ENCODE results near the gene FMNL1.

Gene FMNL1

DNA sequence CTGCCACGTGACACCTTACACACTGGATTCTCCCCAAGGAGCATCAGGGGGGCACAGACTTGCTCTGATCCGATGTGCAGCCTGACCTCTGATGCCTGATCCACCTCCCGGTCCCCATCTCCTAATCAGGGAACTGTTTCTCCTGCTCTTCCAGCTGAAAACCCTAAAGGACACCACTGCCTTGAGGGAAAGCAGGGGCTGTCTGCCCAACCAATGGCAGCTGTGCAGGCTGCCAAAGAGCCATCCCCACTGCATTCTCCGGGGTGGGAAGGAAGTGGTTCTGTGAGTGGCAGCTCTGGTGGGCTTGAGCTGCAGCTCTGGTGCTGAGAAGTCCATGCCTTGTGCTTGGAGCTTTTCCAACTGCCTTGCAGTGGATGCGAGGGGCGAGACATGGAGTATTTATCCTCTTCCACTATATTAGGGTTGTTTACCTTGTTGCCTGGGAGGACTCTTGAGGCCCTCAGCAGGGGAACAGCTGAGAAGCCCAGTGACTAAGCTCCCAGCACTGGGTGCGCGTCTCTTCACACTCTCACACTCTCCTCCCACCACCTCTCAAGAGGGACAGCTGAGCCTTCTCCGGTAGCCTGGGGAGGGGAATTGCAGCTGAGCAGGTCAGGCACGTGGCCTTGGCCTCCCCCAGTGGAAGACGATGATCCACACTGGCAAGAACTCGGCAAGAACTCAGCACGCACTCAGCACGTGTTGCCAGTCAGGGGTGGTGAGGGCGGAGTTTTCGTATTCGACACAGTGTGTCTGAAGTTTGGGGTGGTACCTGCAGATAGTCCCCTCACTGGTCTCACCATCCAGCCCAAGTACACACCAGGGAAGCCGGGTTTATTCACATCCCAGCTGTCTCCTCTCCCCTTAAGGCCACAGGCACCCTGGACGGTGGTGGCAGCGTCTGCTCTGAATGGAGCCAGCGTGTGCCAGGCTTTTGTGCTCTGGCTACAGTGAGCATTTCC lies 61.3 kb downstream of the FMNL1 start:
- no peak for DNase-seq (ENCODE audit: low read depth)

DNA sequence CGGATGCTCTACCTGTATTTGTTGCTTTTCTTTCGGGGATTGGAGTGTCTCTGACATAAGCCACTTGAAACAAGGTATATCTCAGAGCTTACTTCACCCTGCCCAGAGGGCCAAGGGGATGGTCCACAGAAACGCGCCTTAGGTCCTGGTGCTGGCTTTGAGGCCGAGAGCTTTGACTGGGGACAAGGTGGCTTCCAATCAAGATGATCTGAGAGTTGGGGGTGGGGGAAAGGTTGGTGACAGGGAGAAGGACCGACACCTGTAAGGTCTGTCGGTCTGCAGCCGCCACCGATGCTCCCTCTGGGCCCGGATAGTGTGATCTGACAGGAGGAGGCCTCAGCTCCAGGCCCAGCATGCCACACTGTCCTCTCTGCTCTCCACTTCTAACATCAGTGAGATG lies 62.0 kb downstream of the FMNL1 start:
- DNase-seq (ENCODE audit: low read depth), result no peak

DNA sequence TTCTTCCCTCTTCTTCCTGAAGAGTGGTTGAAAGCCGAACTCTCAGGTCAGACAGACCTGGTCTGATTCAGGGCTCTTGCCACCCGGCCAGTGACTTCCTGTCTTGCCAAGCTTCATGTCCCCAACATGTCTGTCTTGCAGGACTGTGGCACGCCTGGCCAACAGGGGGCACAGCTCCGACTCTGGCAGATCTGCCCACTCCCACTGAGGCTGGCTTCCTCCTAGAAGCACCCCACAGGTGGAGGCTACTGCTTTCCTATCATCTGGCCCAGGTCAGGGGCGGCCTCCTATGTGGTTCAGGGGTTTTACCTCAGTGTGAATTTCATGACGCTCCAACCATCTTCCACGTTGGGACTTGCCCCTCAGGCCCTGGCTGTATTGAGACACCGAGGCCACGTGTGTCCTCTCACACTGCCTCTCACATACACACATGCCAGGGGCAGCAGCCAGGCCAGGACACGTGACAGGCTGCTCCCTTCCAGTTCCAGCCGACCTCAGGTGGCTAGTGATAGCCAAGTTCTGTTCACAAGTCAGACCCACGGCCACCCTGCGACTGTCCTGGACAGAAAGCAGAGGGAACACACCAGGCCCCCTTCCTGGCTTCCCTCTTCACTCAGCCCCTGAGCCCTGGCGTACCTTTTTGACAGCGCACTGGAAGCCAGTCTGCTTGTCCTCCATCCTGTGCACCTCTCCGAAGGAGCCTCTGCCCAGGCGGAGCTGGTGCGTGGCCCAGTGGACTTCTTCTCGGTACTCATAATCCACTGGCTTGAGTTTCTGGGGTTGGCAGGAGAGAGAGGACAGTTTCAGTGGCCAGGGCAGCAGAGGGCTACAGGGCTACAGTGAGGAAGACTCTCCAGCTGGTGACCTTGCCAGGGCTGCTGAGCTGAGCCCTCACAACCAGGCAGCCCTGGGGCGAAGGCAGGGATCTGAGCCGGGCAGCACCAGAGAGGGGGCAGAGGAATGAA lies 62.8 kb downstream of the FMNL1 start:
- no peak for DNase-seq (ENCODE audit: low read depth)

DNA sequence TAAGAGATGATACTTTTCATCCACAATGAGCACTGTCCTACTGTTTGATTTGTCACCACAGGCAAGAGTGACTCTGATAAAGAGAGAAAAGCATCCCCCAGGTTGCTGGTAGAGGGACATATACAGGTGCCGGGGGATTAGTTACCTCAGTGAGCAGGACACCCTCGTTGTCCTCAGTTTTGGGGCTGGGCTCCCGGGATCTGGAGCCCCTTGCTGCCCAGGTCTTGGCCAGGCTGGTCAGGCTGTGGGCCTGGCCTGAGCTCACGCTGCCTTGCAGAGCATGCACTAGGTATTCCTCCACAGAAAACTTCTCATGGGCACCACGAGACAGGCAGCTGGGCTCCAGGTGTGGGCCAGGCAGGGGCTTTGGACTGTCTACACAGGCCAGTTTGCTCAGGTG lies 64.6 kb downstream of the FMNL1 start:
- no peak for DNase-seq (ENCODE audit: low read depth)

DNA sequence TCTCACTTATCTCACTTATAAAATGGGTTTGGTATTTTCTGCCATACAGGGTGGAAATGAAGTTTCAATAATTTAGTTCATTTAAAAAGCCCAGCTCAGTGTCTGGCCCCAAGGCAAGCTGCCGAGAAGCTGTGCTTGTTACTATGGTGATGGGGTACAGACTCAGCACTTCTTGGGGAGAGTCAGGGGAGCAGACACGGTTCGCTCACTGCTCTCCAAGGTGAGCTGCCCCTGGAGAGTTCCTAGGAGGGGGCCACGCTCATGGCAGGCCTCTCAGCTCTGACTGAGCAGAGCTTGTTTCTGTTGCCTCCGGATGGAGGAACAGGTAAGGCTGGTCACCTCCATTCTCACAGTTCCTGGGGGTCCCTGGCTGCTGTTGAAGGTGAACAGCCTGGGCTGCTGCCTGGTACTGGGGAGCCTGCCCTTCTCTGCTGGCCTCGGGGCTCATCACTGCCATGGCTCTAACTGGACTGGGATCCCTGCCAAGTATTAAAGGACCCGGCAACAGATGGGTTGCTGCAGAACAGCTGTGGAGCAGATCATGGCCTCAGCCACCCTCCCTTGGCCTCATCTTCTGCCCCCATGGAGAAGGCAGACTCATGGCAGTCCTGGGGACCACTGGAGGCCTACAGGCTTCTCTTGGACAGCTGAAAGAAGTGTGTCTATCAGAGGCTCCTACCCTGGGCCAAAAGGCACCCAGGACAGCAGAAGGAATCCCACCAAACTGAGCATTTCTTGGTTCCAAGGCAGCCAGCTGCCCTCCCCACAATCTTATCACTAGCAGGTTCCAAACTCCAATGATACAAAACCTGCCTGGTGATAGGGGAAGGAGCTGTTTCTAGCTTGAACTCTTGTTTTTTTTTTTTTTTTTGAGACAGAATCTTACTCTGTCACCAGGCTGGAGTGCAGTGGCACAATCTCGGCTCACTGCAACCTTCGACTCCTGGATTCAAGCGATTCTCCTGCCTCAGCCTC lies 66.1 kb downstream of the FMNL1 start:
- no peak for DNase-seq (ENCODE audit: low read depth)

DNA sequence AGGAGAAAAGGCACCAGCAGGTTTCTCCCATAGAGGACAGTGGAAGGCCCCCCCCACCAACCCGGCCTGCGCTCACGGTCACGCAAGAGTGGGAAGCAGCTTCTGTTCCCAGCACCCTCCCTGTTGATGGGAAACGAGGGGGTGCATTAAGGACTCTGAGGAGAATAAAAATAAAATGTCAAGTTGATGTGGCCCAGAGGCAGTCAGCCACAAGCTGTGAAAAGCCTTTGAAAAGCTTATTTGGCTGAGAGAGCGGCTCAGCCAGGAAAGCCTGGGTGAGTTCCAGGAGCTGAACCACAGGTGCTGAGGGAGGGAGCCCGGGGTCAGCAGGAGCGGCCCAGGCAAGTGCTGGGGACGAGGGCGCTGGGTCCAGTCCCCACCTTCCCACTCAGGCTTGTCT lies 67.1 kb downstream of the FMNL1 start:
- no peak for DNase-seq (ENCODE audit: low read depth)

DNA sequence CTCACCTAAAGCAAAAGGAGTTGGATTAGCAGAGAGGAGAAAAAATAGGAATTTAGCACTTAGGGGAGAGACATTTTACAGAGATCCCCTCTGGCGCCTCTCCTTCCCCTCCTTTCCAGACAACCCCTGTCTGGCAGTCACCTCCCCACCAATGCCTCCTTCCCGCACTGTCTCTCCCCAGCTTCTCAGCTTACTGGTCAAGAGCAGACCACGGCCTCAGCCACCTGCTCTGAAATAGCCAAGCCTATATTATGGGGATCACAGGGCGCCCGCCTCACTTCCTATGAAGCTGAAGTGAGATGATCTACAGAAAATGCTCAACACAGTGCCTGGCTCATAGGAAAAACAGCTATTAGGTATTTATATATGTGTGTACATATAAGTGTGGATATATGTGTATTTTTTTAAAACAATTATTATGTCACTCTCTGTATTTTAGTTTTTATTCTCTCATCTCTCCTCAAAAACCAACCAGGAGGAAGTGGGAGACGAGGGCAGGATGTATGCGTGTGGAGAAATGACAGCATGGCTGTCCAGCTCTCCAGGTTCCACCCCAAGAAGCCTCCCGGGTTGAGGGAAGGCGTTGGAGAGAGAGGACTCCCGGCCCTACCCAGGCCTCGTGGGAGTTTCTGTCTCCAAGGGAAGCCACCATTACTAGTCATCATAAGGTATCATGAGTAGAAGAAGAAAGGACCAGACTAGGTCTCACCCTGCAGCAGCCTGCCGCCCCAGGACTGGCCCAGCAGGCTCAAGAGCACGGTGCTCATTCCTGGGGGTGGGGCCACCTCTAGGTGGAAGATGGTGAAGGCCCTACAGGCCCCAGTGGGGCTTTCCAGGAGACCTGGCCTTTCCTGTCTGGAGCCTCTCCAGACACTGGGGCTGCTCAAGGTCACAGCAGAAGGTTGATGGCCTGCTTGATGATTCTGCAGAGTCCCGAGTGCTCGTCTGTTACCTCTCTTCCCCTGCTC lies 67.9 kb downstream of the FMNL1 start:
- DNase-seq (ENCODE audit: low read depth), result no peak

DNA sequence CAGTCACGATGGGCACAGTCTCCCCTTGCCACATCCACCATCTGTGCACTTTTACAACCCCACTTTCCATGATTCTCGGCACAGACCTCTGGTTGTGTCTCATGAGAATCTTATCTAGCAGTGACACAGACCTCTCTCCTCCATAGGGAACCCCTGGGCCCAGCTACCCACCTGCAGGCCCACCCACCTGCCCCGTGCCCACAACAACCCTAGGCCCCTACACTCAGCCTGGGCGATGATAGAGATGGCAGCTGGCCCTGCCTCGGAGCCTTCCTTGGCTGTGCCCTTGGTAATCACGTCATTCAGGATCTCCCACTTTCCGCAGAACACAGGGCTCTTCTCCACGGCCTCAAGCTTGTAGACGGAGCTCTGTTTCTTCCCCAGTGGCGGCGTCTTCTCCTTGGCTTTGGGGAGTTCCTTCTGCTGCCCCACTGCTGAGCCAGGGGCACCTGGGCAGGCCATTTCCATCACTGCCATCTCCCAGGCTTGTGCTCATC lies 68.6 kb downstream of the FMNL1 start:
- no peak for DNase-seq (ENCODE audit: low read depth)

DNA sequence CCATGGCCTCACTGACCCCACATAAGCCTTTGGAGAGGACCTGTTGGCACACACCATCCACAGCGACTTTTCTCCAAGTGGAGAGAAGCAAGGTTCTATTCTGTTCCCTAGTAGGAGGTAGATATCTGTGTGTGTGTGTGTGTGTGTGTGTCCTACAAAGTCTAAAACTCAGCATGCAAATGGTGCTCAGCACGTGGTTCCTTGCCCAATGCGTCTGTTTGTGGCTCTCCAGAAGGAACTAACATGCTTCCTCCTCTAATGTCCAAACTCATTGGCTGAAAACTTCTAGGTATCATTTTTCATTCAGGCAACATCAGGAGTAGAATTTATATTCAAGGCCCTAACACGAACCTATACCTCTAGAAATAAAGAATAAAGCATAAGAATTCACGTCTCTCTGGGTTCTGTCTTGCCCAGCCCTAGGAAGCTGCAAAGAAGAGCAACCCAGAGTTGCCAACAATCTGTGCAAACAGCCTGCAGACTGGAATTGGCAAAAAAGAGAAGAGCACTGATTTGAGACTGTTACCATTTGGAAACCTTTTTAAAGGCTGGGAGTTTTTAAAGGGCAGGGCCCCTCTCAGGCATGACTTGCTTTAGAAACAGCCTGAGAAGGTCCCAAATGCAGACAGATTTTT lies 69.6 kb downstream of the FMNL1 start:
- DNase-seq (ENCODE audit: low read depth), result no peak

DNA sequence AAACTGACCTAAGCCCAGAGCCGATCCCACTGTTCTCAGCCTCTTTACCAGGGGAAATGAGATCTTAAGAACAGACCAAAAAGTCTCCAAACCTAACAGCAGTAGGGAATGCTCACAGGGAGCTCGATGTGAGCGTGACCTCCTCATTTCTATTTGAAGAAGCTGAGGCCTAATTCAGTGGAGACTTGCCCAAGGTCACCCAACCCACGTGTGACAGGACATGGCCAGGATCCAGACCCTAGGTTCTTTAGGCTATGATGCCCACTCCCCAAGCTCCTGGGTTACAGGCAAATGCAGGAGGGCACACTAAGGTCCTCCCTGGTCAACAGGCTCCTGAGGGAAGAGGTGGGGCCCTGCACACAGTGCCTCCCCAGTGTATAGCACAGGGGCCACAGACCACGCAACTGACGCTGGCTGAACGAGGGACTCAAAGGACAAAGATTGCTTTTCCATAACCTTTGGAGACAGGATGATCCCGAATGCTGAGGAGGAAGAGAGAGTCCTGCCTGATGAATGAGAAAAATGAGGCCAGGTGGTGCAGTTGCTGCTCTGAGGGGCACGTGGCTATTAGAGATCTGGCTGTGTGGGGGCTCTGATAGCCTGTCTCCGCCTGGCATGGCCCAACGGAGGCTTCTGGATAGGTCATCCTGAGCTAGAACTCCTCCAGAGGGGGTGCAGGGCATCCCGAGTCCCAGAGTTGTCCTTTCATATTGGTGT lies 71.2 kb downstream of the FMNL1 start:
- no peak for DNase-seq (ENCODE audit: low read depth)

DNA sequence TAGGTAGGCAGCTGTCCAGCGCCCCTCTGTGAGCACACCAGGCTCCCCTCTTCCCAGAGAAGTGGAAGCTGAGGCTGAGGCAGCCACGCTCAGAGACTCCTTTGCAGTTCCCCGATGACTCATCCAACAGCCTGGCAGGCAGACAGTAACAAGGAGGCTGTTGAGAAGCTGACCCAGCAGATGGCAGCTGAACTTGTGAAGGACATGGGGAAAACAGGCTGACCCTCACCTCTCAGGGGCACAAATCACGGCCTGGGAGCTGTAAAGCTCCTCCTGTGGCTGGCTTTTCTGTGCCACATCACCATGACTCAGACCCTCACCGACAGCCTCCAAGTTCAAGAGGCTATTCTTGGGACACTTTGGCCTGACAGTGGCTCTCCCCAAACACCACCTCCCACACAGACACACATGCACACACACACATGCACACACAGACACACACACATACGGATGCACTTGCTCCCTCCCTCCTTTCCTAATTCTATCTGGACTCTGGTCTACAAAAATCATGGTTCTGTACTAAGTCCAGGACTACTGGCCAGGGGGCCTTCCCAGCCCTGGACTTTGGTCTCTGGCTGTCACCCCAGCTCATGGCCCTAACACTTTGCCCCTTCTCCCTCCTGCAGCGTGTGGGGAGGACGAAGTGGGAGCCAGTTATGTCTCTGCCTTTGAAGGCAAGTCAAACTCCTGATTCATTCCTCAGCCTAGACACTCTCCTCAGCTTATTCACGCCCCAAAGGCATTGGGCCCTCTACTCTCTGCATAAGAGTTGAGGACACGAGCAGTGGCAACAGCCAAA lies 71.9 kb downstream of the FMNL1 start:
- DNase-seq (ENCODE audit: low read depth), result no peak

DNA sequence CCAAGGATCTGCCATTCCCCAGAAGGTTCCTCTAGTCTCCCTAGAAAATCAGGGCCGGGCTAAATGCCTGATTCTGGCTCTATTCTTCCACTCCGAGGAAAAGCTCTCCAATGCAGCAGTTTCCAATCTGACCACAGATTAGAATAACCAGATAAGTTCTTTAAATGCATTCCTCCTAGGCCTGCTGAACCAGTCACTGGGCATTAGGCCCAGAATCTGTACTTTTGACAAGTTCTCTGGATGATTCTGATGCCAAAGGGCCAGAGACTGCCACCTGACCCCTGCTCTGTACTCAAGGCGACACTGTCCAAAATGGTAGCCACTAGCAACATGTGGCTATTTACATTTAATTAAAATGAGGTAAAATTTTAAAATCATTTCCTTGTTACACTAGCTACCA lies 72.8 kb downstream of the FMNL1 start:
- no peak for DNase-seq (ENCODE audit: low read depth)

DNA sequence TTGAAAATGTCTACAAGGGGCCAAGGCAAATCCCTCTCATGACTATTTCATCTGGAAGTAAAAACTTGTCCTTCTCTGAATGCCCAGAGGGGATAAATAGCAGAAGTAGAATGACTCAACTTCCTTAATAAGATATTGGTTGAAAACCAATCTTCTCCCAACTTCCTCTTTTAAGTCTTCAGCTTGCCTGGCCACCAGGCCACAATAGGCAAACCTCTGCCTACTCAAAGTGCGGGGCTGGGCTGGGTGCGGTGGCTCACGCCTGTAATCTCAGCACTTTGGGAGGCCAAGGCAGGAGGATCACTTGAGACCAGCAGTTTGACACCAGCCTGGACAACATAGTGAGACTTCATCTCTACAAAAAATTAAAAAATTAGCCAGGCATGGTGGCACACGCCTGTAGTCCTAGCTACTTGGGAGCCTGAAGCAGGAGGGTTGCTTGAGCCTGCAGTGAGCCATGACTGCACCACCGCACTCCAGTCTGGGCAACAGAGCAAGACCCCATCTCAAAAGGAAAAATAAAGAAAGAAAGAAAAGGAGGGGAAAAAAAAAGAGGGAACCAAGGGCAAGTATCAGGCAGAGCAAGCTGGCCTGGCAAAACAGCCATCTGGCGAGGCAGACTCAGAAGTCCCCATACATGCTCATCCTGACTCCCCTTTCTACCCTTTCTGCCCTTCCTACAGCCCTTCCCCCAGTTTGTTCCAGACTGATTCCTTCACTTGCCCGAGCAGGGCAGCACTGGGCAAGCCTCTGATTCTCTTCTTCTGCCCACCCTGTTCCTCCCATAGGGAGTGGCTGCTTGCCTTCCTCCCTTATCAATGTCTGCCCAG lies 74.5 kb downstream of the FMNL1 start:
- DNase-seq (ENCODE audit: low read depth), result no peak

DNA sequence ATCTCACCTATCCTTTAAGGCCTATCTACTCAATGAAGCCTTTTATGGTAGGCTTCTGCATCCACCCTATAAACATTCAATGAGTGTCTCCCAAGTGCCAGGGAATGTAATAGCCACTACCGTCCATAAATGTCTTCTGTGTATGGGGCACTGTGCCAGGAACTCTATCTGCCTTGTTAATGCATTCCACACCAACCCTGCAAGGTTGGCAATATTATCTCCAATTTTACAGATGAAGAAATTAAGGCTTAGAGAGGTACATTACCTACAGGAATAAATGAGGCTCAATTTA lies 75.1 kb downstream of the FMNL1 start:
- DNase-seq (ENCODE audit: low read depth), result no peak

All from stimulated activated CD8-positive, alpha-beta memory T cell treated with anti-CD3 and anti-CD28 coated beads, Interleukin-15, amount 100 ng/mL, for 24 hours (primary cell).